WTC11 (cell line): Measurements from ENCODE around the gene MAML3. TPM values are rescaled to one million over a fixed set of nuclear protein-coding genes. Genes with fewer than 3 reads are reported as not detected.

Experiments used
- ATAC-seq: fragments of 200-7000 bp; cut with Tn5 transposase; 2 replicates; pipeline ENCODE4 v1.10.0; 2021; ENCODE audit warnings: mild to moderate bottlenecking, moderate library complexity
- CTCF ChIA-PET: fragments of 300-600 bp; sonication (Branson Sonifier 250); formaldehyde crosslinking; loops from one replicate; lab custom pipeline; 2021; ENCODE audit warnings: antibody characterized with exemption; lab: Charles Lee
- POLR2A ChIA-PET: fragments of 350-600 bp; sonication (Branson Sonifier 250); formaldehyde crosslinking; loops from one replicate; lab custom pipeline; 2021; ENCODE audit warnings: antibody characterized with exemption; lab: Charles Lee
- DNase-seq: peaks from one replicate; pipeline ENCODE4 v3.0.0; 2021; ENCODE audit warnings: low spot score
- H3K27ac Mint-ChIP-seq: 2 replicates; pipeline ENCODE4 v1.8.0; 2021; ENCODE audit warnings: mixed read lengths
- H3K27me3 Mint-ChIP-seq: 2 replicates; pipeline ENCODE4 v1.8.0; 2021; ENCODE audit warnings: low read depth, mild to moderate bottlenecking, moderate library complexity, mixed read lengths
- H3K36me3 Mint-ChIP-seq: 2 replicates; pipeline ENCODE4 v1.8.0; 2021; ENCODE audit warnings: mixed read lengths
- H3K4me1 Mint-ChIP-seq: 2 replicates; pipeline ENCODE4 v1.8.0; 2022; ENCODE audit warnings: mixed read lengths
- H3K4me3 Mint-ChIP-seq: 2 replicates; pipeline ENCODE4 v1.8.0; 2021; ENCODE audit warnings: mild to moderate bottlenecking, moderate library complexity, mixed read lengths
- H3K9me3 Mint-ChIP-seq: 2 replicates; pipeline ENCODE4 v1.8.0; 2021; ENCODE audit warnings: mixed read lengths
- AR ChIP-seq: fragments of 250-450 bp; sonication (Bioruptor Pico); IDR thresholded peaks from 2 replicates; pipeline ENCODE4 v1.9.0; 2021; ENCODE audit warnings: mild to moderate bottlenecking
- CDX4 ChIP-seq: fragments of 250-450 bp; sonication (Bioruptor Pico); IDR thresholded peaks from 2 replicates; pipeline ENCODE4 v1.9.0; 2021; ENCODE audit warnings: moderate library complexity, mild to moderate bottlenecking, inconsistent platforms, borderline replicate concordance
- E2F1 ChIP-seq: sonication (generic); formaldehyde crosslinking; IDR thresholded peaks from 2 replicates; pipeline ENCODE4 v1.8.0; 2022; ENCODE audit warnings: mild to moderate bottlenecking, missing genetic modification reagents
- GRHL2 ChIP-seq: fragments of 250-450 bp; sonication (Bioruptor Pico); IDR thresholded peaks from 2 replicates; pipeline ENCODE4 v1.8.0; 2022; ENCODE audit warnings: mild to moderate bottlenecking, moderate library complexity; ENCODE audit not compliant: insufficient replicate concordance, severe bottlenecking
- HMGA2 ChIP-seq: fragments of 250-450 bp; sonication (Bioruptor Pico); IDR thresholded peaks from 2 replicates; pipeline ENCODE4 v1.4.0; 2021; ENCODE audit warnings: mild to moderate bottlenecking, moderate library complexity
- MLX ChIP-seq: sonication (generic); formaldehyde crosslinking; IDR thresholded peaks from 2 replicates; pipeline ENCODE4 v1.8.1; 2023; ENCODE audit warnings: mild to moderate bottlenecking, missing genetic modification reagents, moderate library complexity
- NFATC4 ChIP-seq: fragments of 250-450 bp; sonication (Bioruptor Pico); IDR thresholded peaks from 2 replicates; pipeline ENCODE4 v1.9.0; 2021; ENCODE audit warnings: mild to moderate bottlenecking
- OVOL2 ChIP-seq: fragments of 250-450 bp; sonication (Bioruptor Pico); IDR thresholded peaks from 2 replicates; pipeline ENCODE4 v1.9.0; 2021; ENCODE audit warnings: mild to moderate bottlenecking, borderline replicate concordance
- PREB ChIP-seq: sonication (generic); formaldehyde crosslinking; IDR thresholded peaks from 2 replicates; pipeline ENCODE4 v1.8.1; 2022; ENCODE audit warnings: mild to moderate bottlenecking, missing genetic modification reagents, moderate library complexity, borderline replicate concordance
- PRRX2 ChIP-seq: fragments of 250-450 bp; sonication (Bioruptor Pico); IDR thresholded peaks from 2 replicates; pipeline ENCODE4 v1.8.0; 2021; ENCODE audit warnings: mild to moderate bottlenecking
- SMAD3 ChIP-seq: sonication (generic); formaldehyde crosslinking; IDR thresholded peaks from 2 replicates; pipeline ENCODE4 v1.8.0; 2022; ENCODE audit warnings: missing genetic modification reagents, mild to moderate bottlenecking, borderline replicate concordance
- SP1 ChIP-seq: sonication (generic); formaldehyde crosslinking; conservative IDR thresholded peaks from 2 replicates; pipeline ENCODE4 v1.8.1; 2022; ENCODE audit warnings: missing genetic modification reagents
- TEAD1 ChIP-seq: sonication (generic); formaldehyde crosslinking; IDR thresholded peaks from 2 replicates; pipeline ENCODE4 v1.8.0; 2022; ENCODE audit warnings: mild to moderate bottlenecking, missing genetic modification reagents
- TP53 ChIP-seq: sonication (generic); formaldehyde crosslinking; IDR thresholded peaks from 2 replicates; pipeline ENCODE4 v1.8.1; 2023; ENCODE audit warnings: mild to moderate bottlenecking, missing genetic modification reagents
- ZNF121 ChIP-seq: sonication (generic); formaldehyde crosslinking; IDR thresholded peaks from 2 replicates; pipeline ENCODE4 v1.8.0; 2023; ENCODE audit warnings: missing genetic modification reagents
- ZNF138 ChIP-seq: sonication (generic); formaldehyde crosslinking; conservative IDR thresholded peaks from 2 replicates; pipeline ENCODE4 v1.8.1; 2022; ENCODE audit warnings: mild to moderate bottlenecking, moderate library complexity, missing genetic modification reagents
- ZNF219 ChIP-seq: sonication (generic); formaldehyde crosslinking; IDR thresholded peaks from 2 replicates; pipeline ENCODE4 v1.8.0; 2023; ENCODE audit warnings: missing genetic modification reagents, mild to moderate bottlenecking, borderline replicate concordance
- ZNF317 ChIP-seq: sonication (generic); formaldehyde crosslinking; IDR thresholded peaks from 2 replicates; pipeline ENCODE4 v1.8.1; 2023; ENCODE audit warnings: low read depth, mild to moderate bottlenecking, moderate library complexity, missing genetic modification reagents, borderline replicate concordance
- ZNF671 ChIP-seq: fragments of 250-450 bp; sonication (Bioruptor Pico); IDR thresholded peaks from 2 replicates; pipeline ENCODE4 v1.8.0; 2021; ENCODE audit warnings: mild to moderate bottlenecking
- total RNA-seq: library from RNA; stranded (reverse); gene quantifications from 3 replicates; pipeline ENCODE4 v1.2.3, GENCODE V29; 2021

Gene MAML3
- total RNA-seq, 1 experiment from 2014 or later: 7.4 TPM

- TF ChIP-seq HMGA2 (CRISPR knock-in tag): no peak
- TF ChIP-seq SP1: no peak
- TF ChIP-seq SMAD3 (CRISPR knock-in tag): no peak
- TF ChIP-seq ZNF121 (CRISPR knock-in tag): peak; percentile 75
- no peak for TF ChIP-seq TP53 (CRISPR knock-in tag)
- no peak for TF ChIP-seq ZNF317 (CRISPR knock-in tag)
- TF ChIP-seq, all 79 proteins: peak for 1
- POLR2A ChIA-PET: no interaction called here
- peaks cover 4% of the 10 kb centered on the region; the same call in 1 of the 2 replicates for H3K9me3 Mint-ChIP-seq
- H3K27ac Mint-ChIP-seq: no peak overlapping the region
- peaks cover 26% of the 10 kb centered on the region for H3K4me1 Mint-ChIP-seq
- DNase-seq (no peak), ATAC-seq (no peak)
- CTCF ChIA-PET: no interaction called here
- no peaks in the 10 kb centered on the region for H3K36me3 Mint-ChIP-seq
- H3K4me3 Mint-ChIP-seq: no peak overlapping the region
- no peaks in the 10 kb centered on the region; the same call in none of the 2 replicates for H3K27me3 Mint-ChIP-seq
Observed at GRCh38 chr4:139954512-139954911, 199.5 kb downstream of the MAML3 start.

GRCh38 chr4:139951021-139951420, 203.0 kb downstream of the MAML3 start:
- H3K4me1 Mint-ChIP-seq: peaks cover 20% of the 10 kb centered on the region
- DNase-seq: no peak
- no peak for ATAC-seq
- H3K27me3 Mint-ChIP-seq: no peaks in the 10 kb centered on the region; the same call in none of the 2 replicates
- no peak overlapping the region for H3K4me3 Mint-ChIP-seq
- H3K9me3 Mint-ChIP-seq: peaks cover 4% of the 10 kb centered on the region; the same call in 1 of the 2 replicates
- H3K36me3 Mint-ChIP-seq: no peaks in the 10 kb centered on the region
- no peak for TF ChIP-seq PRRX2 (CRISPR knock-in tag)
- TF ChIP-seq TEAD1: no peak
- no peak for TF ChIP-seq CDX4
- TF ChIP-seq MLX (CRISPR knock-in tag): no peak
- no peak for TF ChIP-seq NFATC4
- TF ChIP-seq ZNF219: no peak
- TF ChIP-seq AR (CRISPR knock-in tag): no peak
- TF ChIP-seq GRHL2 (CRISPR knock-in tag): no peak
- TF ChIP-seq E2F1 (CRISPR knock-in tag): no peak
- TF ChIP-seq OVOL2: no peak
- no peak for TF ChIP-seq ZNF671 (CRISPR knock-in tag)
- no peak for TF ChIP-seq ZNF138
- TF ChIP-seq PREB (CRISPR knock-in tag): no peak
- H3K27ac Mint-ChIP-seq: no peak overlapping the region
- ChIA-PET POLR2A (interaction anchor here (0.5 to 0.7 kb wide), 2 partner anchors 200 to 221 kb away, joined by 3 to 4 read pairs; no protein-coding TSS in a partner anchor), CTCF (interaction anchor here (0.5 to 0.7 kb wide), 2 partner anchors 88 to 936 kb away, joined by 3 read pairs; no protein-coding TSS in a partner anchor)
